HEK293 (cell line): ENCODE data around the gene EGR2.
A peak's percentile ranks its signal among the peaks of the same experiment; 100 is the strongest.

Experiments used
- AEBP2 ChIP-seq: fragments of 450-650 bp; formaldehyde crosslinking; IDR thresholded peaks from 2 replicates; pipeline ENCODE4 v1.5.1; 2016; ENCODE audit warnings: missing biosample characterization, missing genetic modification characterization, borderline replicate concordance
- HOXD13 ChIP-seq: sonication (generic); formaldehyde crosslinking; IDR thresholded peaks from 2 replicates; pipeline ENCODE4 v1.8.0; 2022; ENCODE audit warnings: missing genetic modification reagents, borderline replicate concordance
- KLF8 ChIP-seq: fragments of 450-650 bp; formaldehyde crosslinking; IDR thresholded peaks from 2 replicates; pipeline ENCODE4 v1.5.1; 2016; ENCODE audit warnings: missing biosample characterization, missing genetic modification characterization
- SP2 ChIP-seq: fragments of 450-650 bp; formaldehyde crosslinking; IDR thresholded peaks from 2 replicates; pipeline ENCODE4 v1.5.1; 2016; ENCODE audit warnings: missing biosample characterization, missing genetic modification characterization
- SP7 ChIP-seq: fragments of 450-650 bp; formaldehyde crosslinking; IDR thresholded peaks from 2 replicates; pipeline ENCODE4 v1.5.1; 2016; ENCODE audit warnings: missing biosample characterization, missing genetic modification characterization
- TRIM28 ChIP-seq: IDR thresholded peaks from 2 replicates; pipeline ENCODE4 v1.6.1; 2011; ENCODE audit warnings: low read length, control low read depth, borderline replicate concordance
- YY1 ChIP-seq: fragments of 450-650 bp; formaldehyde crosslinking; IDR thresholded peaks from 2 replicates; pipeline ENCODE4 v1.5.1; 2018; ENCODE audit warnings: missing biosample characterization, missing genetic modification characterization
- ZBTB44 ChIP-seq: fragments of 450-650 bp; IDR thresholded peaks from 2 replicates; pipeline ENCODE4 v1.5.1; 2018; ENCODE audit warnings: missing biosample characterization, mild to moderate bottlenecking, missing genetic modification characterization
- ZBTB6 ChIP-seq: fragments of 450-650 bp; formaldehyde crosslinking; IDR thresholded peaks from 2 replicates; pipeline ENCODE4 v1.5.1; 2017; ENCODE audit warnings: missing biosample characterization, missing genetic modification characterization
- ZBTB7A ChIP-seq: fragments of 450-650 bp; formaldehyde crosslinking; IDR thresholded peaks from 2 replicates; pipeline ENCODE4 v1.5.1; 2016; ENCODE audit warnings: low read depth, missing biosample characterization, missing genetic modification characterization
- ZFP69B ChIP-seq: fragments of 450-650 bp; formaldehyde crosslinking; IDR thresholded peaks from 2 replicates; pipeline ENCODE4 v1.5.1; 2016; ENCODE audit warnings: missing biosample characterization, missing genetic modification characterization
- ZNF112 ChIP-seq: fragments of 450-650 bp; formaldehyde crosslinking; IDR thresholded peaks from 2 replicates; pipeline ENCODE4 v1.5.0; 2017; ENCODE audit warnings: missing biosample characterization, missing genetic modification characterization
- ZNF133 ChIP-seq: fragments of 450-650 bp; formaldehyde crosslinking; IDR thresholded peaks from 2 replicates; pipeline ENCODE4 v1.5.1; 2016; ENCODE audit warnings: missing biosample characterization, missing genetic modification characterization
- ZNF155 ChIP-seq: fragments of 450-650 bp; formaldehyde crosslinking; IDR thresholded peaks from 2 replicates; pipeline ENCODE4 v1.5.1; 2016; ENCODE audit warnings: missing biosample characterization, missing genetic modification characterization
- ZNF2 ChIP-seq: fragments of 450-650 bp; formaldehyde crosslinking; IDR thresholded peaks from 2 replicates; pipeline ENCODE4 v1.5.1; 2016; ENCODE audit warnings: missing biosample characterization, missing genetic modification characterization
- ZNF24 ChIP-seq: fragments of 450-650 bp; formaldehyde crosslinking; IDR thresholded peaks from 2 replicates; pipeline ENCODE4 v1.5.1; 2016; ENCODE audit warnings: missing biosample characterization, missing genetic modification characterization
- ZNF266 ChIP-seq: fragments of 450-650 bp; formaldehyde crosslinking; IDR thresholded peaks from 2 replicates; pipeline ENCODE4 v1.5.1; 2016; ENCODE audit warnings: missing biosample characterization, missing genetic modification characterization, low read depth
- ZNF280D ChIP-seq: fragments of 450-650 bp; formaldehyde crosslinking; IDR thresholded peaks from 2 replicates; pipeline ENCODE4 v1.5.1; 2016; ENCODE audit warnings: missing biosample characterization, missing genetic modification characterization
- ZNF423 ChIP-seq: fragments of 450-650 bp; formaldehyde crosslinking; IDR thresholded peaks from 2 replicates; pipeline ENCODE4 v1.5.1; 2016; ENCODE audit warnings: missing biosample characterization, missing genetic modification characterization
- ZNF449 ChIP-seq: fragments of 450-650 bp; formaldehyde crosslinking; IDR thresholded peaks from 2 replicates; pipeline ENCODE4 v1.5.1; 2017; ENCODE audit warnings: missing biosample characterization, mild to moderate bottlenecking, missing genetic modification characterization, moderate library complexity
- ZNF530 ChIP-seq: fragments of 450-650 bp; formaldehyde crosslinking; IDR thresholded peaks from 2 replicates; pipeline ENCODE4 v1.5.1; 2016; ENCODE audit warnings: low read depth, missing biosample characterization, missing genetic modification characterization
- ZNF558 ChIP-seq: fragments of 450-650 bp; formaldehyde crosslinking; IDR thresholded peaks from 2 replicates; pipeline ENCODE4 v1.5.1; 2016; ENCODE audit warnings: missing biosample characterization, missing genetic modification characterization
- ZNF571 ChIP-seq: fragments of 450-650 bp; formaldehyde crosslinking; IDR thresholded peaks from 2 replicates; pipeline ENCODE4 v1.5.0; 2017; ENCODE audit warnings: missing biosample characterization, missing genetic modification characterization
- ZNF585B ChIP-seq: fragments of 450-650 bp; formaldehyde crosslinking; IDR thresholded peaks from 2 replicates; pipeline ENCODE4 v1.5.1; 2016; ENCODE audit warnings: missing biosample characterization, missing genetic modification characterization
- ZNF600 ChIP-seq: fragments of 450-650 bp; formaldehyde crosslinking; IDR thresholded peaks from 2 replicates; pipeline ENCODE4 v1.5.1; 2016; ENCODE audit warnings: missing biosample characterization, missing genetic modification characterization
- ZNF621 ChIP-seq: fragments of 450-650 bp; formaldehyde crosslinking; IDR thresholded peaks from 2 replicates; pipeline ENCODE4 v1.5.1; 2017; ENCODE audit warnings: missing biosample characterization, missing genetic modification characterization
- ZNF660 ChIP-seq: fragments of 450-650 bp; IDR thresholded peaks from 2 replicates; pipeline ENCODE4 v1.5.1; 2018; ENCODE audit warnings: missing biosample characterization, mild to moderate bottlenecking, missing genetic modification characterization
- ZNF791 ChIP-seq: fragments of 450-650 bp; formaldehyde crosslinking; IDR thresholded peaks from 2 replicates; pipeline ENCODE4 v1.5.1; 2016; ENCODE audit warnings: missing biosample characterization, missing genetic modification characterization
- ZNF792 ChIP-seq: fragments of 450-650 bp; formaldehyde crosslinking; IDR thresholded peaks from 2 replicates; pipeline ENCODE4 v1.5.1; 2016; ENCODE audit warnings: missing biosample characterization, missing genetic modification characterization
- ZSCAN18 ChIP-seq: fragments of 450-650 bp; formaldehyde crosslinking; IDR thresholded peaks from 2 replicates; pipeline ENCODE4 v1.5.1; 2016; ENCODE audit warnings: missing biosample characterization, missing genetic modification characterization
- ZXDB ChIP-seq: fragments of 450-650 bp; formaldehyde crosslinking; IDR thresholded peaks from 2 replicates; pipeline ENCODE4 v1.5.1; 2016; ENCODE audit warnings: missing biosample characterization, missing genetic modification characterization

EGR2 gene

GRCh38 chr10:62805231-62806099 is 10.7 kb downstream of the EGR2 start (continued):
- no peak for TF ChIP-seq ZNF280D (tag by site-specific recombination)
- TF ChIP-seq ZNF621, result no peak
- no peak for TF ChIP-seq ZNF112
- no peak for TF ChIP-seq ZNF571 (tag by site-specific recombination)
- peak; percentile 29; the same call in 1 of the 2 replicates for TF ChIP-seq ZNF2 (tag by site-specific recombination)
- no peak for TF ChIP-seq ZNF530
- no peak for TF ChIP-seq ZNF558 (tag by site-specific recombination)
- no peak for TF ChIP-seq AEBP2 (tag by site-specific recombination)
- no peak for TF ChIP-seq HOXD13 (CRISPR knock-in tag)
- TF ChIP-seq ZBTB44 (tag by site-specific recombination), result no peak
- TF ChIP-seq ZNF266 (tag by site-specific recombination), result no peak
- TF ChIP-seq YY1 (tag by site-specific recombination), result no peak
- TF ChIP-seq ZNF423 (tag by site-specific recombination), result no peak
- TF ChIP-seq ZNF24 (tag by site-specific recombination), result no peak
- no peak for TF ChIP-seq KLF8 (tag by site-specific recombination)
- peak; percentile 39 for TF ChIP-seq SP2
- TF ChIP-seq TRIM28, result no peak
- no peak for TF ChIP-seq ZNF155 (tag by site-specific recombination)
- TF ChIP-seq ZNF792 (tag by site-specific recombination), result no peak; the same call in 1 of the 2 replicates
- 0 out of 2 replicates have a peak, but pooled peaks have one; percentile 32 for TF ChIP-seq ZNF600 (tag by site-specific recombination)
- TF ChIP-seq ZNF449 (tag by site-specific recombination), result peak; percentile 78
- TF ChIP-seq ZSCAN18 (tag by site-specific recombination), result no peak
- peak; percentile 26; the same call in 1 of the 2 replicates for TF ChIP-seq ZBTB7A (tag by site-specific recombination)
- TF ChIP-seq SP7 (tag by site-specific recombination), result no peak
- TF ChIP-seq ZBTB6 (tag by site-specific recombination), result peak; percentile 49; the same call in 1 of the 2 replicates
- no peak for TF ChIP-seq ZNF133 (tag by site-specific recombination)
- TF ChIP-seq ZNF585B (tag by site-specific recombination), result no peak
- TF ChIP-seq ZXDB (tag by site-specific recombination), result 0 out of 2 replicates have a peak, but pooled peaks have one; percentile 15
- TF ChIP-seq ZNF791 (tag by site-specific recombination), result no peak
- no peak for TF ChIP-seq ZFP69B (tag by site-specific recombination)
- TF ChIP-seq ZNF660 (tag by site-specific recombination), result no peak
